Measurements from ENCODE around the gene MBLAC1. TPM values are rescaled to one million over a fixed set of nuclear protein-coding genes. Genes with fewer than 3 reads are reported as not detected.

The MBLAC1 gene
- total RNA-seq, 1 experiment from 2014 or later: 3.2 TPM

GRCh38 chr7:100167912-100168323 is 41.2 kb downstream of the MBLAC1 start:
- peaks cover 39% of the 10 kb centered on the region for H3K4me1 Mint-ChIP-seq (ENCODE audit: low read depth, unreplicated experiment)
- H3K4me3 ChIP-seq (ENCODE audit: low read depth, low read length): peak overlapping the region; percentile 2; the same call in 1 of the 2 replicates
- POLR2A ChIA-PET: interaction anchor here (1.3 kb wide), 1 partner anchor 10 kb away, joined by 5 read pairs; no protein-coding TSS in a partner anchor

GRCh38 chr7:100169147-100169850 is 42.5 kb downstream of the MBLAC1 start:
- Mint-ChIP-seq H3K36me3 (ENCODE audit: insufficient read depth, unreplicated experiment) (no peaks in the 10 kb centered on the region), H3K27me3 (ENCODE audit: insufficient read depth, unreplicated experiment) (no peaks in the 10 kb centered on the region), H3K4me3 (ENCODE audit: unreplicated experiment) (no peak overlapping the region), H3K4me1 (ENCODE audit: low read depth, unreplicated experiment) (peaks cover 33% of the 10 kb centered on the region), H3K9me3 (ENCODE audit: unreplicated experiment) (no peaks in the 10 kb centered on the region), H3K27ac (ENCODE audit: unreplicated experiment) (no peak overlapping the region)
- BruUV-seq (replicated peaks): no TSS peak
- TF ChIP-seq CTCF (IDR thresholded peaks at IDR 0.05; ENCODE audit: insufficient read depth in 1 of 2, low read depth in 1 of 2, low read length in 1 of 2, severe bottlenecking in 1 of 2, unreplicated experiment in 1 of 2): no peak
- Histone ChIP-seq H3K27me3 (replicated peaks; ENCODE audit: control insufficient read depth, insufficient read depth, low read length) (no peaks in the 10 kb centered on the region), H3K9me3 (no peaks in the 10 kb centered on the region), H3K4me3 (ENCODE audit: low read depth, low read length) (no peak overlapping the region), H3K4me1 (peaks cover 19% of the 10 kb centered on the region), H3K36me3 (ENCODE audit: control insufficient read depth, insufficient read depth, low read length) (no peaks in the 10 kb centered on the region)
- ChIA-PET POLR2A (no interaction called here), CTCF (interaction anchor here (0.6 kb wide), 1 partner anchor 104 kb away, joined by 3 read pairs; no protein-coding TSS in a partner anchor)
- no peak for DNase-seq
- intact Hi-C loops (cut with micrococcal nuclease; ENCODE audit: unreplicated experiment): no loop called here

More at GRCh38 chr7:100167912-100168323, 41.2 kb downstream of the MBLAC1 start:
- Mint-ChIP-seq H3K9me3 (ENCODE audit: unreplicated experiment) (no peaks in the 10 kb centered on the region), H3K27ac (ENCODE audit: unreplicated experiment) (no peak overlapping the region), H3K4me3 (ENCODE audit: unreplicated experiment) (peak overlapping the region; percentile 71), H3K36me3 (ENCODE audit: insufficient read depth, unreplicated experiment) (no peaks in the 10 kb centered on the region), H3K27me3 (ENCODE audit: insufficient read depth, unreplicated experiment) (no peaks in the 10 kb centered on the region)
- intact Hi-C loops (cut with micrococcal nuclease; ENCODE audit: unreplicated experiment): no loop called here
- Histone ChIP-seq H3K36me3 (ENCODE audit: control insufficient read depth, insufficient read depth, low read length) (no peaks in the 10 kb centered on the region), H3K9me3 (no peaks in the 10 kb centered on the region), H3K27me3 (replicated peaks; ENCODE audit: control insufficient read depth, insufficient read depth, low read length) (no peaks in the 10 kb centered on the region), H3K4me1 (peaks cover 29% of the 10 kb centered on the region)
- no TSS peak for BruUV-seq (replicated peaks)
- CTCF ChIA-PET: interaction anchor here (0.6 to 1.1 kb wide), 3 partner anchors 11 to 21 kb away, joined by 3 to 7 read pairs (median 4); partner anchors contain the start of gene LAMTOR4
- DNase-seq: no peak
- no peak for TF ChIP-seq CTCF (IDR thresholded peaks at IDR 0.05; ENCODE audit: insufficient read depth in 1 of 2, low read depth in 1 of 2, low read length in 1 of 2, severe bottlenecking in 1 of 2, unreplicated experiment in 1 of 2)

- TF ChIP-seq CTCF (IDR thresholded peaks at IDR 0.05; ENCODE audit: insufficient read depth in 1 of 2, low read depth in 1 of 2, low read length in 1 of 2, severe bottlenecking in 1 of 2, unreplicated experiment in 1 of 2): no peak
- no peaks in the 10 kb centered on the region for H3K36me3 Mint-ChIP-seq (ENCODE audit: insufficient read depth, unreplicated experiment)
- H3K4me1 ChIP-seq: peaks cover 19% of the 10 kb centered on the region
- H3K4me1 Mint-ChIP-seq (ENCODE audit: low read depth, unreplicated experiment): peaks cover 33% of the 10 kb centered on the region
- H3K9me3 Mint-ChIP-seq (ENCODE audit: unreplicated experiment): no peaks in the 10 kb centered on the region
- H3K4me3 Mint-ChIP-seq (ENCODE audit: unreplicated experiment): peak overlapping the region; percentile 46
- intact Hi-C loops (cut with micrococcal nuclease; ENCODE audit: unreplicated experiment): no loop called here
- H3K27ac Mint-ChIP-seq (ENCODE audit: unreplicated experiment): no peak overlapping the region
- H3K27me3 ChIP-seq (replicated peaks; ENCODE audit: control insufficient read depth, insufficient read depth, low read length): no peaks in the 10 kb centered on the region
- no peak overlapping the region; the same call in 1 of the 2 replicates for H3K4me3 ChIP-seq (ENCODE audit: low read depth, low read length)
- ChIA-PET CTCF (interaction anchor here (0.6 kb wide), 1 partner anchor 103 kb away, joined by 3 read pairs; no protein-coding TSS in a partner anchor), POLR2A (no interaction called here)
- no peaks in the 10 kb centered on the region for H3K9me3 ChIP-seq
- DNase-seq: no peak
- no TSS peak for BruUV-seq (replicated peaks)
- H3K27me3 Mint-ChIP-seq (ENCODE audit: insufficient read depth, unreplicated experiment): no peaks in the 10 kb centered on the region
- H3K36me3 ChIP-seq (ENCODE audit: control insufficient read depth, insufficient read depth, low read length): no peaks in the 10 kb centered on the region
These were observed 43.5 kb downstream of the MBLAC1 start for GRCh38 chr7:100170101-100170897.
